Measurements from ENCODE around the gene C6orf132.

The C6orf132 gene

GRCh38 chr6:42099340-42100028 lies 42.9 kb downstream of the C6orf132 start:
- Histone ChIP-seq H3K4me1 (ENCODE audit: control insufficient read depth, insufficient read depth, low read length) (peaks cover 3% of the 10 kb centered on the region), H3K4me3 (ENCODE audit: insufficient read depth, low read depth, low read length) (no peak overlapping the region), H3K36me3 (ENCODE audit: control insufficient read depth, insufficient read depth, low read length) (no peaks in the 10 kb centered on the region), H3K9me3 (ENCODE audit: control insufficient read depth, low read length) (no peaks in the 10 kb centered on the region), H3K27me3 (ENCODE audit: control insufficient read depth, insufficient read depth, low read length, poor library complexity, severe bottlenecking) (peaks cover 2% of the 10 kb centered on the region), H3K27ac (ENCODE audit: insufficient read depth, low read depth, low read length, poor library complexity, severe bottlenecking) (no peak overlapping the region)
- WGBS, 2 experiments, result 72 to 78% methylated on average over 13 of the region's 13 CpGs

DNA sequence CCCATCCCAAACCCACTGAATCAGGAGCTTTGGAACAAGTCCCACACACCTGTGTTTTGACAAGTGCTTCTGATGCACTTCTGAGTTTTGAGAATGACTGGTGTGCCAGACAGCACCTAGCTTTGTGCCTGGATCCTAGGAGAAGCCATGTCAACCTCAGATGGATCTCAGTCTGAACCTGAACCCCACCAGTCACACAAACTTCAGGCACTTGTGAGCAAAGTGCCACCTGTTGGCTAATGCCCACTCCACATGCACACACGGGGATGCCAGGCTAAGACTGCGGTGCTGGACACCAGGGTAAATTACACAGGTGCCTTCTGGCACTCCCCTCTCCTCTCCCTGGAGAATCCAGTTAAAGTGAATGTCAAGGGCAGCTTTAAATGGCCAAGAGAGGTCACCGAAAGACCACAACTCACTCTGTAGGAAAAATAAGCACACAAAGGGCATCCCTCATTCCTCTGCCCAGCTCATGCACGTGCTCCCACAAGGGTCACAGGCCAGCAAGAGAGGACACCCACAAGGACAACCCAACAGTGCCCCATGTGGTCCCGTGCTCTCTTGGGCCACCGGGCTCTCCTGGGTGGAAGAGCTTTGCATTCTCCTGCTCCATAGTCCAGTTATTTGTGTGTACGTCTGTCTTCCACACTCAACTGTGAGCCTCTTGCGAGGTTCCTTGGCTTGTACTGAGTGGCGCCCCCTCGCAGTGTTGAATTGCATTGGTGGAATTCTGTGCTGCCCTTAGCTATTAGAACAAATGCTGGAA lies 46.5 kb downstream of the C6orf132 start:
- WGBS, 2 experiments, result 81% methylated on average over 10 of the region's 10 CpGs
- Histone ChIP-seq H3K4me1 (ENCODE audit: control insufficient read depth, insufficient read depth, low read length) (no peaks in the 10 kb centered on the region), H3K9me3 (ENCODE audit: control insufficient read depth, low read length) (no peaks in the 10 kb centered on the region), H3K27me3 (ENCODE audit: control insufficient read depth, insufficient read depth, low read length, poor library complexity, severe bottlenecking) (no peaks in the 10 kb centered on the region), H3K36me3 (ENCODE audit: control insufficient read depth, insufficient read depth, low read length) (no peaks in the 10 kb centered on the region), H3K4me3 (ENCODE audit: insufficient read depth, low read depth, low read length) (no peak overlapping the region), H3K27ac (ENCODE audit: insufficient read depth, low read depth, low read length, poor library complexity, severe bottlenecking) (no peak overlapping the region)

- 78 to 86% methylated on average over 1 of the region's 1 CpG for WGBS, 2 experiments
Observed at GRCh38 chr6:42095094-42095493, 47.3 kb downstream of the C6orf132 start.

GRCh38 chr6:42093582-42094329 lies 48.7 kb downstream of the C6orf132 start:
- Histone ChIP-seq H3K4me3 (ENCODE audit: insufficient read depth, low read depth, low read length) (no peak overlapping the region), H3K36me3 (ENCODE audit: control insufficient read depth, insufficient read depth, low read length) (no peaks in the 10 kb centered on the region), H3K4me1 (ENCODE audit: control insufficient read depth, insufficient read depth, low read length) (no peaks in the 10 kb centered on the region), H3K9me3 (ENCODE audit: control insufficient read depth, low read length) (no peaks in the 10 kb centered on the region), H3K27me3 (ENCODE audit: control insufficient read depth, insufficient read depth, low read length, poor library complexity, severe bottlenecking) (no peaks in the 10 kb centered on the region), H3K27ac (ENCODE audit: insufficient read depth, low read depth, low read length, poor library complexity, severe bottlenecking) (no peak overlapping the region)
- 71 to 73% methylated on average over 10 of the region's 10 CpGs for WGBS, 2 experiments

More at GRCh38 chr6:42095094-42095493, 47.3 kb downstream of the C6orf132 start:
- H3K9me3 ChIP-seq (ENCODE audit: control insufficient read depth, low read length), result no peaks in the 10 kb centered on the region
- no peaks in the 10 kb centered on the region for H3K36me3 ChIP-seq (ENCODE audit: control insufficient read depth, insufficient read depth, low read length)
- no peak overlapping the region for H3K4me3 ChIP-seq (ENCODE audit: insufficient read depth, low read depth, low read length)
- no peaks in the 10 kb centered on the region for H3K27me3 ChIP-seq (ENCODE audit: control insufficient read depth, insufficient read depth, low read length, poor library complexity, severe bottlenecking)
- H3K4me1 ChIP-seq (ENCODE audit: control insufficient read depth, insufficient read depth, low read length), result no peaks in the 10 kb centered on the region
- H3K27ac ChIP-seq (ENCODE audit: insufficient read depth, low read depth, low read length, poor library complexity, severe bottlenecking), result no peak overlapping the region

GRCh38 chr6:42091718-42092023 lies 50.7 kb downstream of the C6orf132 start:
- no peaks in the 10 kb centered on the region for H3K36me3 ChIP-seq (ENCODE audit: control insufficient read depth, insufficient read depth, low read length)
- H3K9me3 ChIP-seq (ENCODE audit: control insufficient read depth, low read length), result no peaks in the 10 kb centered on the region
- H3K4me1 ChIP-seq (ENCODE audit: control insufficient read depth, insufficient read depth, low read length), result no peaks in the 10 kb centered on the region
- H3K27me3 ChIP-seq (ENCODE audit: control insufficient read depth, insufficient read depth, low read length, poor library complexity, severe bottlenecking), result no peaks in the 10 kb centered on the region
- 90 to 93% methylated on average over 9 of the region's 9 CpGs for WGBS, 2 experiments
- H3K27ac ChIP-seq (ENCODE audit: insufficient read depth, low read depth, low read length, poor library complexity, severe bottlenecking), result no peak overlapping the region
- no peak overlapping the region for H3K4me3 ChIP-seq (ENCODE audit: insufficient read depth, low read depth, low read length)

DNA sequence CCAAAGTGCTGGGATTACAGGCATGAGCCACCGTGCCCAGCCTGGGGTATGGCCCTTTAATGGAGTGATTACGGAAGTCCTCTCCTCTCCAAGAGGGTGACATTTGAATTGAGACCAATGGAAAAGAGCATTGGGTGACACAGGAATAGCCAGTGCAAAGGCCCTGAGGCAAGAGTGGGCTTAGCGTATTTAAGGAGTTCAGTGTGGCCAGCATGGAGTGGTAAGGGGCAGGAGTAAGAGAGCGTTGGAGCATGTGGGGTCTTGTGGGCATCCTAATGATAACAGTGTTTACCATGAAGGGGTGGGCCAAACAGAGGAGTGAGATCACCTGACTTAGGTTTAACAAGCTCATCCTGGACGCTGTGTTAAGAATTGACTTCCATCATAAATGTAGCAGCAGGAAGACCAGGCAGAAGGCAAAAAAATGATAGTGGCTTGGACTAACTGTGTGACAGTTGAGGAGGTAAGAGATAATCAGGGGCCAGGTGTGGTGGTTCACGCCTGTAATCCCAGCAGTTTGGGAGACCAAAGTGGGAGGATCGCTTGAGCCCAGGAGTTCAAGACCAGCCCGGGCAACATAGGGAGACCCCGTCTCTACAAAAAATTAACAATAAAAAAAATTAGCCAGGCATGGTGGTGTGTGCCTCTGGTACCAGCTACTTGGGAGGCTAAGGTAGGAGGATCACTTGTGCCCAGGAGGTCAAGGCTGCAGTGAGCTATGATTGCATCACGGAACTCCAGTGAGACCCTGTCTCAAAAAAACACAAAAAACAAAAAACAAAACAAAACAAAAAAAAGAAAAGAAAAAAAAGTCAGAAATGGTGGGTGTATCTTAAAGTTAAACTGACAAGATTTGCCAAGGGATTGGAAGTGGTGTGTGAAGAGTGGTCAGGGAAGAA lies 51.4 kb downstream of the C6orf132 start:
- Histone ChIP-seq H3K36me3 (ENCODE audit: control insufficient read depth, insufficient read depth, low read length) (no peaks in the 10 kb centered on the region), H3K27ac (ENCODE audit: insufficient read depth, low read depth, low read length, poor library complexity, severe bottlenecking) (no peak overlapping the region), H3K9me3 (ENCODE audit: control insufficient read depth, low read length) (no peaks in the 10 kb centered on the region), H3K27me3 (ENCODE audit: control insufficient read depth, insufficient read depth, low read length, poor library complexity, severe bottlenecking) (no peaks in the 10 kb centered on the region), H3K4me3 (ENCODE audit: insufficient read depth, low read depth, low read length) (no peak overlapping the region), H3K4me1 (ENCODE audit: control insufficient read depth, insufficient read depth, low read length) (no peaks in the 10 kb centered on the region)
- 94% methylated on average over 7 to 10 of the region's 10 CpGs for WGBS, 2 experiments

- Histone ChIP-seq H3K27ac (ENCODE audit: insufficient read depth, low read depth, low read length, poor library complexity, severe bottlenecking) (no peak overlapping the region), H3K27me3 (ENCODE audit: control insufficient read depth, insufficient read depth, low read length, poor library complexity, severe bottlenecking) (no peaks in the 10 kb centered on the region), H3K4me1 (ENCODE audit: control insufficient read depth, insufficient read depth, low read length) (no peaks in the 10 kb centered on the region), H3K4me3 (ENCODE audit: insufficient read depth, low read depth, low read length) (no peak overlapping the region), H3K9me3 (ENCODE audit: control insufficient read depth, low read length) (no peaks in the 10 kb centered on the region), H3K36me3 (ENCODE audit: control insufficient read depth, insufficient read depth, low read length) (no peaks in the 10 kb centered on the region)
- WGBS, 2 experiments, result 81 to 83% methylated on average over 6 to 7 of the region's 7 CpGs
Observed at GRCh38 chr6:42088101-42088591, 54.3 kb downstream of the C6orf132 start.

DNA sequence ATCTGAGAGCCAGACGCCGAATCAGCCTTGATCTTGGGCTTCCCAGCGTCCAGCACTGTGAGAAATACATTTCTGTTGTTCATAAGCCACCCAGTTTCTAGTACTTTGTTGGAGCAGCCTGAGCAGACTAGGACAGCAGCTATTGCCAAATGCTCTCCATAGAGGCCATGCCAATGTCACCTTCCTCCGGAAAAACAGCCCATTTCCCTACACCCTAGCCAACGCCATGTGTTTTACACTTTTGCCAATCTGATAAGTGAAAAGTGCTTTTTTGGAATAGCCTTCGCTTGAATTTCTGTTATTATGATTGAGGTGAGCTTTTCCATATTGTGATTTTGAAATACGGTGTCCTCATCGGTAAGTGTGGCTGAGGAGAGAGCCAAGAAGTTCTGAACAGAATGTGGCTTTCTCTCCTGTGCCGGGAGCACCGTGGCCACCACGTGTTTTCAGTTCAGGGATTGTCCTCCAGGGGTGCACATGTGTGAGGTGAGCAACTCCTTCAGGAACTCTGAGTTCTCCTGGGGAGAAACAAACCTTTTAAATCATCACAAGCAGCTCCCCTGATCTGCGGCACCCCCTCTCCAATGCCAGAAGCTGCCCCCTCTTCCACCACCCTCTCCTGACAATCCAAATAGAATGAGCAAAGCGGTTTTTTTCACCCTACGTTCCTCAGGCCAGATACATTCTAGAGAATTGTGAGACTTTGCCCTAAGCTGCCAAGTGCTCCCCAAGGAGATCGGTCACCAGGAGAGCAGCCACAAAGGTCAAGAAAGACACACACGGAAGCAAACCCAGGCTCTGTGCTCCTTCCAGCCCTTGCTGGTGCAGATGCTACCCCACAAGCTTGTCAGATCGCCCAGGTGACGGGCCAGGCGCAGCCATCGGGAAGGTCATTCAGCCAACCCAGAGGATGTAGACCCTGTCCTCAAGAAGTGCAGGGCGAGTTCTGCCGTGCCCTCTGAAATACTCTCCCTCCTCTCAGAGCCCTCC lies 56.1 kb downstream of the C6orf132 start:
- Histone ChIP-seq H3K4me3 (ENCODE audit: insufficient read depth, low read depth, low read length) (no peak overlapping the region), H3K9me3 (ENCODE audit: control insufficient read depth, low read length) (no peaks in the 10 kb centered on the region), H3K4me1 (ENCODE audit: control insufficient read depth, insufficient read depth, low read length) (no peaks in the 10 kb centered on the region), H3K36me3 (ENCODE audit: control insufficient read depth, insufficient read depth, low read length) (no peaks in the 10 kb centered on the region), H3K27ac (ENCODE audit: insufficient read depth, low read depth, low read length, poor library complexity, severe bottlenecking) (no peak overlapping the region), H3K27me3 (ENCODE audit: control insufficient read depth, insufficient read depth, low read length, poor library complexity, severe bottlenecking) (no peaks in the 10 kb centered on the region)
- 89 to 92% methylated on average over 22 of the region's 22 CpGs for WGBS, 2 experiments

- Histone ChIP-seq H3K4me1 (ENCODE audit: control insufficient read depth, insufficient read depth, low read length) (no peaks in the 10 kb centered on the region), H3K27me3 (ENCODE audit: control insufficient read depth, insufficient read depth, low read length, poor library complexity, severe bottlenecking) (no peaks in the 10 kb centered on the region), H3K27ac (ENCODE audit: insufficient read depth, low read depth, low read length, poor library complexity, severe bottlenecking) (no peak overlapping the region), H3K36me3 (ENCODE audit: control insufficient read depth, insufficient read depth, low read length) (no peaks in the 10 kb centered on the region), H3K4me3 (ENCODE audit: insufficient read depth, low read depth, low read length) (no peak overlapping the region), H3K9me3 (ENCODE audit: control insufficient read depth, low read length) (no peaks in the 10 kb centered on the region)
- WGBS, 2 experiments, result 91 to 95% methylated on average over 5 of the region's 5 CpGs
Observed at GRCh38 chr6:42084889-42085288, 57.5 kb downstream of the C6orf132 start.

Measured in ectodermal cell (in vitro differentiated cells).